GM21786 (cell line): ENCODE data around the gene PPM1B.
"Not testable (repeated sequence)": the region's sequence is repeated elsewhere in the genome, so short reads cannot be mapped to it uniquely, and the experiment has no call there.

Experiments
- ATAC-seq: cut with Tn5 transposase; IDR thresholded peaks from one replicate; pipeline ENCODE4 v1.9.1; 2021; ENCODE audit not compliant: unreplicated experiment

The PPM1B gene

GRCh38 chr2:44246840-44247369 is 78.2 kb downstream of the PPM1B start:
- no peak for ATAC-seq

- ATAC-seq: no peak
Observed at GRCh38 chr2:44247924-44248323, 79.2 kb downstream of the PPM1B start.

GRCh38 chr2:44249269-44249668 is 80.6 kb downstream of the PPM1B start:
- not testable (repeated sequence) for ATAC-seq

- peak; percentile 62 for ATAC-seq
Observed at GRCh38 chr2:44250376-44250775, 81.7 kb downstream of the PPM1B start.

GRCh38 chr2:44254023-44254422 is 85.3 kb downstream of the PPM1B start:
- ATAC-seq: no peak

GRCh38 chr2:44255704-44256103 is 87.0 kb downstream of the PPM1B start:
- ATAC-seq: not testable (repeated sequence)

- ATAC-seq: not testable (repeated sequence)
Observed at GRCh38 chr2:44257802-44258201, 89.1 kb downstream of the PPM1B start.

- ATAC-seq: no peak
Observed at GRCh38 chr2:44267269-44267795, 98.7 kb downstream of the PPM1B start.

GRCh38 chr2:44267796-44268648 is 99.3 kb downstream of the PPM1B start:
- ATAC-seq: no peak

- ATAC-seq: no peak
Observed at GRCh38 chr2:44269831-44270230, 101.2 kb downstream of the PPM1B start.

GRCh38 chr2:44271296-44271695 is 102.6 kb downstream of the PPM1B start:
- ATAC-seq: no peak

- ATAC-seq: no peak
Observed at GRCh38 chr2:44273076-44273475, 104.4 kb downstream of the PPM1B start.

GRCh38 chr2:44273596-44273995 is 104.9 kb downstream of the PPM1B start:
- no peak for ATAC-seq

- no peak for ATAC-seq
Observed at GRCh38 chr2:44275927-44276303, 107.2 kb downstream of the PPM1B start.

- no peak for ATAC-seq
Observed at GRCh38 chr2:44277541-44277940, 108.9 kb downstream of the PPM1B start.

GRCh38 chr2:44280869-44281268 is 112.2 kb downstream of the PPM1B start:
- ATAC-seq: no peak
